GM19099 (cell line): ENCODE results near the gene OR2J2.
"Not testable (repeated sequence)": the region's sequence is repeated elsewhere in the genome, so short reads cannot be mapped to it uniquely, and the experiment has no call there.

ENCODE experiments used
- POLR2A ChIP-seq: IDR thresholded peaks from 3 replicates; pipeline ENCODE4 v1.6.1; 2011; ENCODE audit warnings: low read depth; ENCODE audit not compliant: insufficient read length; ENCODE audit errors: extremely low read depth

The OR2J2 gene

GRCh38 chr6:29170607-29171006 is at the start of gene OR2J2:
Gene OR2J2, plus strand, starts transcription at chr6:29170907. Its CDS starts 2,729 bp downstream, at chr6:29173636.
- not testable (repeated sequence) for TF ChIP-seq POLR2A

DNA sequence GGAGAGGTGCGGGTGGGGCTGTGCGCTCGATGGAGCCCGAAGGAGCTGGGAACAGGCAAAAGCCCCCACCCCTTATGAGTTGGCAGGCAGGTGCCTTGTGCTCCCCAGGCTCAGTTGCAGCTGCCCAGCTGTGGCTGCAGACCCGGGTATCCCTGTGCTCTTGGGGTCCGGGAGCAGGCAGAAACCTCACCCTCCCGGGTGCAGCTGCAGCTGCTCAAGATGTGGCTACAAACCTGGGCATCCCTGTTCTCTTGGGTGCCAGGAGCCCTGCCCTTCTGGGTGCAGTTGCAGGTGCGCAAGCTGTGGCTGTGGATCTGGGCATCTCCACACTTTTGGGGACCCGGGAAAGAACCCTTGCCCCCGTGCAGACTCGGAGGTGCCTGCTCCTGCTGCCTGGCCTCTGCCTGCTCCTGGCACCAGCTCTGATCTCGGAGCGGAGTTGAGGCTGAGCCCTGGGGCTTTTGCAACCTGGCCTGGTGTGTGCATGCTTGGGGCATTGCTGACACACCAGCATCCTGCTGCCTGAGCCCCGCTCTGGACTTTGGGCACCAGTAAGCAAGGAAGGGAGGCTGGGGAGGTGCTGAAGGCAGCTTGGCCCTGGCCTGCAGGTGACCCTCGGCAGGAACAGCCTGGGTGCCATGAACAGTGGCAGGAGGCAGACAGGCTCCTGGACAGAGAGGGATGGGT is 41.2 kb upstream of the OR2J2 start:
- no peak for TF ChIP-seq POLR2A

DNA sequence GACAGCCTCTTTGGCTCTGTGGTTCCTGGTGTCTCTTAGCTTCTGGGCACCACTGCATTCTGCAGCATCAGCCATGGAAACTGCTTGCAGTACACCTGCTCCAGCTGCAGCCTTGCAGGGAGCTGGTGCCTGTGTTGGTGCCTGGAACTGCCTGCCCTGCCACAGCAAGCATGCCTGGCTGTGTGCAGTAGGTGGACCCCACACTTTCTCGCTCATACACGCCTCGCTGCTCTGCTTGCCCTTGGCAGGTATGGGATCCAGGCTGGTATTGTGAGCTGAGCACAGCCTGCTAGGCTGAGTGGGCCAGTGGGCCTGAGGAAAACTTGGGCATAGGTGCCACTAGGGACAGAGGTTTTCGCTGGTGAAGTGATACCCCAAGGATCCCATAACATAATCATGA is 40.1 kb upstream of the OR2J2 start:
- no peak for TF ChIP-seq POLR2A

GRCh38 chr6:29131691-29132090 is 39.0 kb upstream of the OR2J2 start:
- no peak for TF ChIP-seq POLR2A

DNA sequence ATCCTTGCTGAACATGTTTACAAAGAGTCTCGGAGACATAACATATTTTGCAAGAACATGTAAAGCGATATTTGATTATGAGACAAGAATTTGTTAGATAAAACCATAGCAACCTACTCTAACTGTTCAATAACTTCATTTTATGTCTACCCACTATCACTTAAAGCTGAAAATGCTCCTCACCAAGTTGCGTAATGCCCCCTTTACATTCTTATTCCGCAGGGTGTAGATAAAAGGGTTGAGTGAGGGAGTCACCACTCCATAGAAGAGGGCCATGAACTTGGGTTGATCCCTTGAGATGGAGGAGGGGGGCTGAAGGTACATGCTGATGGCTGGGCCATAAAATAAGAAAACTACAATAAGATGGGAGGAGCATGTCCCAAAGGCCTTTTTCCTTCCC is 33.0 kb upstream of the OR2J2 start:
- no peak for TF ChIP-seq POLR2A

GRCh38 chr6:29141606-29142005 is 29.1 kb upstream of the OR2J2 start:
- TF ChIP-seq POLR2A: no peak

DNA sequence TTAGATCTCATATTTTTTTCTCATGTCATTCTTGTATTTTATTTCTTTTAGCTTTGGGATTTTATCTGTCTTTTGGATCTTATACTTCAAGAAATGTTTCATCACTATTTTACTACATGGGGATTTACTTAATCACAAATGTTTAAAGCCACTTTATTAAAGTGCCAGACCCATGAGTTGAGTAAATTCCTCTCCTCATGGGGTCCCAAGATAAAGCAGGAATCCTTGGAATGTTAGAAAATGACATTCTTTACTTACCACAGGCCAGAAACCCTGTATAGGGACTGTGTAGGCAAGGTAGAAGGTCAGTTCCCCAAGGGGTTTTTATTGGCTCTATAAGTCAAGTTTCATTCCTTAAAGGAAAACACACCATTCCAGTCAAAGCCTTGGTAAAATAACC is 28.4 kb upstream of the OR2J2 start:
- TF ChIP-seq POLR2A: no peak

DNA sequence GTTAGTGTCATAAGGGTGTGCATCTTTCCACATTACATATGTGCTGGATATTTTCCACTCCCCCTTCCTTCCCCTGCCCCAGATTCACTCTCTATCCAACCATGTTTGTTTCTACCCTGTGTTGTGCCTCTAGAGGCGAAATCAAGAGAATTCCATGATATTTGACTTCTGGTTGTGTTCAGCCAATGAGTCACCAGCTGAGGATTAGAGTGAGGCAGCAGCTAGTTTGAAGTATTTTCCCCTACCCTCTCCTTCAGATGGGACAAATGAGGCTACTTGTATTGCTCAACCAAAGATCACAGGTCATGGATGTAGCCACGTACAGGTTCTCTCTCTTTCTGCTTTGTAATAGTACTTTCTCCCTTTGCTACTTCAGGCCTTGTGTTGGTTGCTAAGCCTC is 24.5 kb upstream of the OR2J2 start:
- TF ChIP-seq POLR2A: no peak

- no peak for TF ChIP-seq POLR2A
Measured at GRCh38 chr6:29147074-29147473, 23.6 kb upstream of the OR2J2 start.

DNA sequence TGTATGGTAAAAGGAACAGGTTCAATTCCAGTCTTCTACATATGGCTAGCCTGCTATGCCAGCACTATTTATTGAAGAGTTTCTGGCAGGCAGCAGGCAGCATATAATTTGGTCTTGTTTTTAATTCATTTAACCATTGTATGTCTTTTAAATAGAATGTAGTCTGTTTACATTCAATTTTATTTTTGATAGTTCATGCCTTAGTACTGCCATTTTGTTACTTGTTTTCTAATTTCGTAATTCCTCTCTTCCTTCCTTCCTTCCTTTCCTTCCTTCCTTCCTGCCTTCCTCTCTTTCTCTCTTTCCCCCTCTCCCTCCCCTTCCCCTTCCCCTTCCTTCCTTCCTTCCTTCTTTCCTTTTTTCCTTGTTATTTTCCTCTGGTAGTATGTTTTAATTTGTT is 17.6 kb upstream of the OR2J2 start:
- no peak for TF ChIP-seq POLR2A

DNA sequence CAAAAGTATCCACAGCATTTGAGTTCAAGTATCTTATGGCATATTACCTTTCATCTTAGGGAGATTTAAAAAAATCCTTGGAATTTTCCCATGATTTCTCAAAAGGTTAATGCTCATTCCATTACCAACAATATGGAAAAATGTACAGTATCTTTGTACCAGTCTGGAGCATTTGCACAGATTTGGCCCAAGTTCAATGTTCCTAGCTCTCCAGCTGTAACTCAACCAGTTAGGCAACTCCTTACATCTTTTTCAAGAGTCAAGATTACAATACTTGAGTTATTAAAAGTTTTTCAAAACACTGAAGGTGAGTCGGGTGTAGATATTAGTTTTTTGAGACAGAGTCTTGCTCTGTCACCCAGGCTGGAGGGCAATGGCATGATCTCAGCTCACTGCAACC is 1.0 kb downstream of the OR2J2 start:
- no peak for TF ChIP-seq POLR2A

- TF ChIP-seq POLR2A: no peak
Measured at GRCh38 chr6:29183594-29183993, 12.9 kb downstream of the OR2J2 start.

- TF ChIP-seq POLR2A: no peak
Measured at GRCh38 chr6:29200767-29201662, 30.3 kb downstream of the OR2J2 start.

DNA sequence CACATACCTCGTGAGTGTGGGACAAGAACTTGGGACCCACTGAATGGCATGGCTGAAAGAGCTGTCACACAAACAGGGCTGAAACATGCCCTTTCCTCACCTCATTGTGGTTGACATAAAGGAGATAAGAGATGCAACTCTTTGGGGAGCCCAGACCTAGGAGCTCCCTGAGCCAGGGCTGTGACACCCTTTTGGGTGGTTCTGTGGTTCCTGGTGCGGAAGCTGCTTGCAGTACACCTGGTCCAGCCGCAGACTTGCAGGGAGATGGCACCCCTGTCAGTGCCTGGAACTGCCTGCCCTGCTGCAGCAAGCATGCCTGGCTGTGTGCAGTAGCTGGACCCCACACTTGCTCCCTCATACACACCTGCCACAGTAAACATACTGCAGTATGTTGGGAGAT is 31.3 kb downstream of the OR2J2 start:
- TF ChIP-seq POLR2A: no peak

DNA sequence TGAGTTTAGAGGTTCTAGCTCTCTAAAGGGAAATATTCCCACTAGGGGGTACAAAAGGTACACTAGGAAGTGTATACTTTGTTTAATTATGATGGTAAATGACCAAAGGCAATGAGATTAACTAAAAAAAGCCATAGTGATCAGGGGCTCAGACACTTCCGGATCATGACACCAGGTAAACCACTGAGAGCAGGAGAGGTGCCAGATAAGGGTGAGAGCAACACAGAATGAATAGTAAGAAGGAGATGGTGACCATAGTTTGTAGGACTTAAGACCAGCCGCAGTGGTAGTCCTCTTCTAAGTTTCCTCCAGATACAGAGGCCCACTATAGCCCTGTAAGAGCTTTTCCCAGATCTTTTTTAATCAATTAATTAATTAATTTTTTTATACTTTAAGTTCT is 40.8 kb downstream of the OR2J2 start:
- no peak for TF ChIP-seq POLR2A

- TF ChIP-seq POLR2A: no peak
Measured at GRCh38 chr6:29216528-29216927, 45.8 kb downstream of the OR2J2 start.
